ENCODE results near the gene DENND4B. TPM values are rescaled to one million over a fixed set of nuclear protein-coding genes. Genes with fewer than 3 reads are reported as not detected.
"Not testable (repeated sequence)": the region's sequence is repeated elsewhere in the genome, so short reads cannot be mapped to it uniquely, and the experiment has no call there.

The DENND4B gene
- total RNA-seq, 2 experiments from 2014 or later, result 124 to 130 TPM

GRCh38 chr1:153984123-153984894 is 37.8 kb upstream of the DENND4B start:
- H3K9me3 Mint-ChIP-seq, result no peaks in the 10 kb centered on the region
- H3K36me3 Mint-ChIP-seq (ENCODE audit: low read depth), result no peaks in the 10 kb centered on the region
- H3K27ac Mint-ChIP-seq, result no peak overlapping the region
- H3K4me3 Mint-ChIP-seq, result no peak overlapping the region
- CTCF ChIA-PET, result interaction anchor here (0.7 to 3.7 kb wide), 6 partner anchors 8 to 136 kb away, joined by 3 to 32 read pairs (median 5); partner anchors contain the start of genes CREB3L4 and DENND4B
- intact Hi-C loops (cut with micrococcal nuclease), result loop anchor here (2.0 kb wide), 1 partner anchor 412 kb away; no protein-coding TSS in a partner anchor
- no peak for DNase-seq
- peaks cover 28% of the 10 kb centered on the region for H3K4me1 Mint-ChIP-seq (ENCODE audit: low read depth)
- peaks cover 3% of the 10 kb centered on the region for H3K27me3 Mint-ChIP-seq (ENCODE audit: low read depth)

- intact Hi-C loops (cut with micrococcal nuclease); H3K27ac Mint-ChIP-seq; H3K9me3 Mint-ChIP-seq: not testable (repeated sequence)
These were observed 35.2 kb upstream of the DENND4B start for GRCh38 chr1:153981735-153982134.

GRCh38 chr1:153979091-153979490 is 32.6 kb upstream of the DENND4B start:
- Mint-ChIP-seq H3K36me3 (ENCODE audit: low read depth) (peaks cover 25% of the 10 kb centered on the region), H3K4me1 (ENCODE audit: low read depth) (peaks cover 32% of the 10 kb centered on the region)
- intact Hi-C loops (cut with micrococcal nuclease), result loop anchor here (5.0 kb wide), 1 partner anchor 322 kb away; the partner anchor contains the start of gene SNAPIN
- not testable (repeated sequence) for H3K27me3 Mint-ChIP-seq (ENCODE audit: low read depth); H3K9me3 Mint-ChIP-seq; H3K4me3 Mint-ChIP-seq; DNase-seq; H3K27ac Mint-ChIP-seq
- CTCF ChIA-PET, result interaction anchor here (0.8 to 2.9 kb wide), 2 partner anchors 8 to 16 kb away, joined by 3 to 27 read pairs; partner anchors contain the start of genes RAB13 and SLC39A1

More at GRCh38 chr1:153981735-153982134, 35.2 kb upstream of the DENND4B start:
- DNase-seq; H3K27me3 Mint-ChIP-seq (ENCODE audit: low read depth); H3K36me3 Mint-ChIP-seq (ENCODE audit: low read depth); H3K4me3 Mint-ChIP-seq; CTCF ChIA-PET: not testable (repeated sequence)
- peaks cover 32% of the 10 kb centered on the region for H3K4me1 Mint-ChIP-seq (ENCODE audit: low read depth)

DNA sequence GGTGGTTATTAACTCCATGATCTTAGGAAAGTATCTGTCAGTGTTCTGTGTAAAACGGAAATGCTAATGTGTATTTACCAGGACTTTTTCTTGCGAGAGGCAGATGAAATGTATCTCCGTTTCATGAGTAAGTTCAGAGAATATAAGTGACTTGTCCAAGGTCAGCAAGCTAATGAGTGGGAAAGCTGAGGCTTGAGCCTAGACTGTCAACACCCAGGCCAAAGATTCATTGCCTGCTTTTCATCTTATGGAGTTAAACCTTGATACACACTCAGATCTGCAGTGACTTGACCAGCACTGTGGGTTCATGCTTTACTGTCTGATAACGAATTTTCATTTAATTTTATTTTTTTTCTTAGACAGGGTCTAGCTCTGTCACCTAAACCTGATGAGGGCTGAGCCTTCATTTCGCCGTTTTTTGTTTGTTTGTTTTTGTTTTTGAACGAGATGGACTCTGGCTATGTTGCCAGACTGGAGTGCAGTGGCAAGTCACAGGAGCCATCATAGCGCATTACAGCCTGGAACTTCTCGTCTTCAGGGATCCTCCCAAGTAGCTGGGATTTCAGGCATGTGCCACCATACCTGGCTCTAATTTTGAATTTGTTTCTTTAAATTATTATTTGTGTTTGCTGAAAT is 31.9 kb upstream of the DENND4B start:
- Mint-ChIP-seq H3K27ac (peak overlapping the region; percentile 94), H3K27me3 (ENCODE audit: low read depth) (no peaks in the 10 kb centered on the region), H3K4me3 (peak overlapping the region; percentile 97), H3K9me3 (no peaks in the 10 kb centered on the region), H3K4me1 (ENCODE audit: low read depth) (peaks cover 34% of the 10 kb centered on the region), H3K36me3 (ENCODE audit: low read depth) (peaks cover 32% of the 10 kb centered on the region)
- intact Hi-C loops (cut with micrococcal nuclease), result loop anchor here (1.0 to 5.0 kb wide), 2 partner anchors 307 to 321 kb away; partner anchors contain the start of gene SNAPIN
- no peak for DNase-seq
- CTCF ChIA-PET, result interaction anchor here (1.2 to 2.9 kb wide), 5 partner anchors 9 to 57 kb away, joined by 3 to 27 read pairs (median 10); partner anchors contain the start of genes CREB3L4, RAB13 and SLC39A1

- Mint-ChIP-seq H3K36me3 (ENCODE audit: low read depth) (peaks cover 34% of the 10 kb centered on the region), H3K4me1 (ENCODE audit: low read depth) (peaks cover 37% of the 10 kb centered on the region), H3K4me3 (peak within 1 kb of the TSS; percentile 97), H3K27me3 (ENCODE audit: low read depth) (no peaks in the 10 kb centered on the region), H3K27ac (peak within 1 kb of the TSS; percentile 95), H3K9me3 (no peaks in the 10 kb centered on the region)
- intact Hi-C loops (cut with micrococcal nuclease), result loop anchor here (1.0 to 5.0 kb wide), 9 partner anchors 8 to 320 kb away; partner anchors contain the start of genes CREB3L4, CRTC2, RPS27 and SLC39A1
- peak; percentile 94 for DNase-seq
- CTCF ChIA-PET, result interaction anchor here (0.6 to 2.9 kb wide), 11 partner anchors 10 to 467 kb away, joined by 3 to 27 read pairs (median 3); partner anchors contain the start of genes CREB3L4, RAB13, RPS27 and SLC39A1
These were observed 31.0 kb upstream of the DENND4B start, which contains the start of gene JTB for GRCh38 chr1:153977250-153978240. TSS of gene JTB (minus strand) at chr1:153977674. CDS start at chr1:153977252, 422 bp downstream.

DNA sequence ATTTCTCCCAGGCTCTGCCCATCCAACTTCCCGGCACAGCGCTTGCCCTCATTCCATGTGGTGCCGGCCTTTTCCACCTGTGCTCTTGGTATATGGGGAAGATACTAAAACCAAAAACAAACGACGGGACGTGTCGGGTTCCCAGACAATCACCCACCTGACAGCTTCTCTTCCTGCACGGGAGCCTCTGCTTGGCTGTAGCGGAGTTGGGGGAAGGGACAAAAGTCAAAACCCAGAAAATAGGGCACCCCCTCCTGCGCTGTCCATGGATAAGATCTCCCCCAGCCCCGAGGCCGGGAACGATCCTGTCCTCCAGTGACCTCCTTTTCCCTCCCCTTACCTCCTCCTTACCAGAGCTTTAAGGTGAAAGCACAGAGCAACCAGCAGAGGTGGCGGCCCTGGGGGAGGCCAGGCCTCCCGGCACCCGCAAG is 30.3 kb upstream of the DENND4B start:
- Mint-ChIP-seq H3K9me3 (no peaks in the 10 kb centered on the region), H3K36me3 (ENCODE audit: low read depth) (peaks cover 36% of the 10 kb centered on the region), H3K27me3 (ENCODE audit: low read depth) (no peaks in the 10 kb centered on the region), H3K27ac (peak overlapping the region; percentile 95), H3K4me1 (ENCODE audit: low read depth) (peaks cover 45% of the 10 kb centered on the region), H3K4me3 (peak overlapping the region; percentile 97)
- CTCF ChIA-PET, result interaction anchor here (0.8 to 2.9 kb wide), 10 partner anchors 8 to 466 kb away, joined by 3 to 27 read pairs (median 4); partner anchors contain the start of genes CREB3L4, DENND4B, RAB13 and RPS27
- intact Hi-C loops (cut with micrococcal nuclease), result loop anchor here (1.0 to 5.0 kb wide), 8 partner anchors 8 to 320 kb away; partner anchors contain the start of genes CREB3L4, CRTC2, RPS27 and SLC39A1
- DNase-seq, result peak; percentile 31

- Mint-ChIP-seq H3K4me1 (ENCODE audit: low read depth) (peaks cover 42% of the 10 kb centered on the region), H3K27me3 (ENCODE audit: low read depth) (no peaks in the 10 kb centered on the region), H3K4me3 (no peak overlapping the region), H3K27ac (no peak overlapping the region), H3K9me3 (no peaks in the 10 kb centered on the region), H3K36me3 (ENCODE audit: low read depth) (peaks cover 36% of the 10 kb centered on the region)
- no peak for DNase-seq
- intact Hi-C loops (cut with micrococcal nuclease), result no loop called here
- CTCF ChIA-PET, result interaction anchor here (1.5 kb wide), 1 partner anchor 13 kb away, joined by 6 read pairs; the partner anchor contains the start of gene RAB13
These were observed 27.0 kb upstream of the DENND4B start for GRCh38 chr1:153973525-153973924.

GRCh38 chr1:153973071-153973470 is 26.6 kb upstream of the DENND4B start:
- H3K27ac Mint-ChIP-seq, result no peak overlapping the region
- CTCF ChIA-PET, result interaction anchor here (1.5 kb wide), 1 partner anchor 14 kb away, joined by 6 read pairs; the partner anchor contains the start of gene RAB13
- H3K9me3 Mint-ChIP-seq, result no peaks in the 10 kb centered on the region
- peaks cover 40% of the 10 kb centered on the region for H3K4me1 Mint-ChIP-seq (ENCODE audit: low read depth)
- no peak for DNase-seq
- H3K36me3 Mint-ChIP-seq (ENCODE audit: low read depth), result peaks cover 36% of the 10 kb centered on the region
- no peak overlapping the region for H3K4me3 Mint-ChIP-seq
- no peaks in the 10 kb centered on the region for H3K27me3 Mint-ChIP-seq (ENCODE audit: low read depth)
- intact Hi-C loops (cut with micrococcal nuclease), result no loop called here

GRCh38 chr1:153970346-153970745 is 23.8 kb upstream of the DENND4B start:
- H3K36me3 Mint-ChIP-seq (ENCODE audit: low read depth), result peaks cover 27% of the 10 kb centered on the region
- H3K27me3 Mint-ChIP-seq (ENCODE audit: low read depth), result no peaks in the 10 kb centered on the region
- CTCF ChIA-PET, result interaction anchor here (0.7 to 1.2 kb wide), 2 partner anchors 8 to 53 kb away, joined by 3 read pairs; no protein-coding TSS in a partner anchor
- DNase-seq, result no peak
- peaks cover 47% of the 10 kb centered on the region for H3K4me1 Mint-ChIP-seq (ENCODE audit: low read depth)
- no peaks in the 10 kb centered on the region for H3K9me3 Mint-ChIP-seq
- intact Hi-C loops (cut with micrococcal nuclease), result no loop called here
- H3K27ac Mint-ChIP-seq, result no peak overlapping the region
- H3K4me3 Mint-ChIP-seq, result no peak overlapping the region

DNA sequence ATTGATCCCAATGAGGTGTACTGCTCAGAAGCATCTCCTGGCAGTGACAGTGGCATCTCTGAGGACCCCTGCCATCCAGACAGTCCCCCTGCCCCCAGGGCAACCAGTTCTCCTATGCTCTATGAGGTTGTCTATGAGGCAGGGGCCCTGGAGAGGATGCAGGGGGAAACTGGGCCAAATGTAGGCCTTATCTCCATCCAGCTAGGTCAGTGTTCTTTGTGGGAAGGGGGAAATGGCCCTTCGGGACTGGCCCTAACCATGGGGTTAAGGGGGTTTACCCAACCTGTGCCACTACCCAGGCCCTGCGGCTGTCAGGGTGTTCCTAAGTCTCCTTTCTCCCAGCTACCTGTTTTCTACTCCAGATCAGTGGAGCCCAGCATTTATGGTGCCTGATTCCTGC is 22.5 kb upstream of the DENND4B start:
- no peak for DNase-seq
- intact Hi-C loops (cut with micrococcal nuclease), result loop anchor here (10.0 kb wide), 2 partner anchors 434 to 1036 kb away; partner anchors contain the start of genes S100A6 and ZBTB7B
- Mint-ChIP-seq H3K9me3 (no peaks in the 10 kb centered on the region), H3K4me1 (ENCODE audit: low read depth) (peaks cover 43% of the 10 kb centered on the region), H3K27ac (no peak overlapping the region), H3K4me3 (no peak overlapping the region), H3K36me3 (ENCODE audit: low read depth) (peaks cover 18% of the 10 kb centered on the region), H3K27me3 (ENCODE audit: low read depth) (no peaks in the 10 kb centered on the region)
- CTCF ChIA-PET, result interaction anchor here (5.8 kb wide), 1 partner anchor 17 kb away, joined by 32 read pairs; the partner anchor contains the start of gene RAB13

- CTCF ChIA-PET, result interaction anchor here (1.9 to 5.8 kb wide), 3 partner anchors 9 to 18 kb away, joined by 8 to 32 read pairs (median 16); partner anchors contain the start of genes JTB and RAB13
- Mint-ChIP-seq H3K27me3 (ENCODE audit: low read depth) (no peaks in the 10 kb centered on the region), H3K27ac (no peak overlapping the region), H3K4me3 (peak overlapping the region; percentile 85), H3K4me1 (ENCODE audit: low read depth) (peaks cover 42% of the 10 kb centered on the region), H3K9me3 (no peaks in the 10 kb centered on the region), H3K36me3 (ENCODE audit: low read depth) (peaks cover 13% of the 10 kb centered on the region)
- DNase-seq, result no peak
- intact Hi-C loops (cut with micrococcal nuclease), result loop anchor here (10.0 kb wide), 2 partner anchors 434 to 1036 kb away; partner anchors contain the start of genes S100A6 and ZBTB7B
These were observed 21.9 kb upstream of the DENND4B start for GRCh38 chr1:153968408-153968807.

Measured in activated naive CD4-positive, alpha-beta T cell treated with anti-CD3 and anti-CD28 coated beads for 36 hours (primary cell).